ENCODE measurements around the gene THSD1. TPM values are rescaled to one million over a fixed set of nuclear protein-coding genes. Genes with fewer than 3 reads are reported as not detected.
"Not testable (repeated sequence)": the region's sequence is repeated elsewhere in the genome, so short reads cannot be mapped to it uniquely, and the experiment has no call there.

Gene THSD1

GRCh38 chr13:52337828-52338455 is 68.0 kb downstream of the THSD1 start:
- not testable (repeated sequence) for H3K79me1 ChIP-seq (replicated peaks; ENCODE audit: low read length, poor library complexity, severe bottlenecking); H4K8ac ChIP-seq (ENCODE audit: low read length); H3K9me3 ChIP-seq (ENCODE audit: control insufficient read depth, low read length); H2BK5ac ChIP-seq (ENCODE audit: low read depth, low read length, poor library complexity, severe bottlenecking); H2AK5ac ChIP-seq (ENCODE audit: low read length, severe bottlenecking); H3K18ac ChIP-seq (ENCODE audit: low read depth in 1 of 2, low read length in 2 of 2); H2AFZ ChIP-seq (ENCODE audit: low read depth, low read length); H3K27ac ChIP-seq (ENCODE audit: low read length, poor library complexity, severe bottlenecking); H3K4ac ChIP-seq (ENCODE audit: low read depth in 1 of 2, low read length in 2 of 2); H2BK120ac ChIP-seq (ENCODE audit: low read depth, low read length); H4K91ac ChIP-seq (ENCODE audit: low read length); H3K4me1 ChIP-seq (ENCODE audit: control insufficient read depth, insufficient read depth, low read depth, low read length); H3K23ac ChIP-seq (ENCODE audit: low read length in 2 of 2); H2BK12ac ChIP-seq (ENCODE audit: low read length in 2 of 2); H3K27me3 ChIP-seq (ENCODE audit: control insufficient read depth in 1 of 2, insufficient read depth in 1 of 2, low read length in 2 of 2); DNase-seq; H2BK15ac ChIP-seq (ENCODE audit: low read depth, poor library complexity, severe bottlenecking); H3K4me3 ChIP-seq (ENCODE audit: insufficient read depth in 1 of 2, low read depth in 1 of 2, low read length in 2 of 2); H3K9ac ChIP-seq (ENCODE audit: low read length); H3K4me2 ChIP-seq (ENCODE audit: low read length, poor library complexity, severe bottlenecking); H3K36me3 ChIP-seq (ENCODE audit: control insufficient read depth in 1 of 2, insufficient read depth in 2 of 2, low read depth in 1 of 2, low read length in 2 of 2); H3K14ac ChIP-seq (ENCODE audit: low read length in 2 of 2)
- WGBS = 69% methylated on average over 4 of the region's 7 CpGs

GRCh38 chr13:52334107-52334506 is 71.9 kb downstream of the THSD1 start:
- H2BK120ac ChIP-seq (ENCODE audit: low read depth, low read length); H4K8ac ChIP-seq (ENCODE audit: low read length); H2BK12ac ChIP-seq (ENCODE audit: low read length in 2 of 2); H3K27ac ChIP-seq (ENCODE audit: low read length, poor library complexity, severe bottlenecking); H3K27me3 ChIP-seq (ENCODE audit: control insufficient read depth in 1 of 2, insufficient read depth in 1 of 2, low read length in 2 of 2); H2BK5ac ChIP-seq (ENCODE audit: low read depth, low read length, poor library complexity, severe bottlenecking); H3K4me1 ChIP-seq (ENCODE audit: control insufficient read depth, insufficient read depth, low read depth, low read length); H3K14ac ChIP-seq (ENCODE audit: low read length in 2 of 2); H3K36me3 ChIP-seq (ENCODE audit: control insufficient read depth in 1 of 2, insufficient read depth in 2 of 2, low read depth in 1 of 2, low read length in 2 of 2); H2AFZ ChIP-seq (ENCODE audit: low read depth, low read length); H2AK5ac ChIP-seq (ENCODE audit: low read length, severe bottlenecking); H3K18ac ChIP-seq (ENCODE audit: low read depth in 1 of 2, low read length in 2 of 2); H3K4me3 ChIP-seq (ENCODE audit: insufficient read depth in 1 of 2, low read depth in 1 of 2, low read length in 2 of 2); H3K79me1 ChIP-seq (replicated peaks; ENCODE audit: low read length, poor library complexity, severe bottlenecking); H3K9me3 ChIP-seq (ENCODE audit: control insufficient read depth, low read length); H3K23ac ChIP-seq (ENCODE audit: low read length in 2 of 2); DNase-seq; H2BK15ac ChIP-seq (ENCODE audit: low read depth, poor library complexity, severe bottlenecking); H3K4me2 ChIP-seq (ENCODE audit: low read length, poor library complexity, severe bottlenecking); H3K9ac ChIP-seq (ENCODE audit: low read length); H3K4ac ChIP-seq (ENCODE audit: low read depth in 1 of 2, low read length in 2 of 2); H4K91ac ChIP-seq (ENCODE audit: low read length): not testable (repeated sequence)
- no CpG with 5 or more reads among the region's 22 CpGs for WGBS

- H3K4me2 ChIP-seq (ENCODE audit: low read length, poor library complexity, severe bottlenecking); H4K8ac ChIP-seq (ENCODE audit: low read length); H3K23ac ChIP-seq (ENCODE audit: low read length in 2 of 2); H3K4ac ChIP-seq (ENCODE audit: low read depth in 1 of 2, low read length in 2 of 2); H2BK5ac ChIP-seq (ENCODE audit: low read depth, low read length, poor library complexity, severe bottlenecking); H3K9ac ChIP-seq (ENCODE audit: low read length); H2BK12ac ChIP-seq (ENCODE audit: low read length in 2 of 2); H3K4me3 ChIP-seq (ENCODE audit: insufficient read depth in 1 of 2, low read depth in 1 of 2, low read length in 2 of 2); H3K18ac ChIP-seq (ENCODE audit: low read depth in 1 of 2, low read length in 2 of 2); H3K79me1 ChIP-seq (replicated peaks; ENCODE audit: low read length, poor library complexity, severe bottlenecking); H3K14ac ChIP-seq (ENCODE audit: low read length in 2 of 2); H3K4me1 ChIP-seq (ENCODE audit: control insufficient read depth, insufficient read depth, low read depth, low read length); H3K27ac ChIP-seq (ENCODE audit: low read length, poor library complexity, severe bottlenecking); H4K91ac ChIP-seq (ENCODE audit: low read length); H2BK120ac ChIP-seq (ENCODE audit: low read depth, low read length); H3K36me3 ChIP-seq (ENCODE audit: control insufficient read depth in 1 of 2, insufficient read depth in 2 of 2, low read depth in 1 of 2, low read length in 2 of 2); H2AK5ac ChIP-seq (ENCODE audit: low read length, severe bottlenecking); H3K9me3 ChIP-seq (ENCODE audit: control insufficient read depth, low read length); H3K27me3 ChIP-seq (ENCODE audit: control insufficient read depth in 1 of 2, insufficient read depth in 1 of 2, low read length in 2 of 2); H2BK15ac ChIP-seq (ENCODE audit: low read depth, poor library complexity, severe bottlenecking); H2AFZ ChIP-seq (ENCODE audit: low read depth, low read length); DNase-seq: not testable (repeated sequence)
- WGBS = no CpG with 5 or more reads among the region's 6 CpGs
These were observed 74.1 kb downstream of the THSD1 start for GRCh38 chr13:52331844-52332243.

Small RNAs within 50 kb of the gene (small RNA-seq; reads per million reads assigned to genes)
- not detected for gene RNY4P24 (ENCODE audit: low read depth)

Measured in mesenchymal stem cell (in vitro differentiated cells and primary cell).